Kidney epithelial cell (primary cell): Measurements from ENCODE around the gene GAS6. TPM values are rescaled to one million over a fixed set of nuclear protein-coding genes. Genes with fewer than 3 reads are reported as not detected.

Experiments used
- DNase-seq: peaks from one replicate; pipeline ENCODE4 v3.0.0-alpha.2; 2010; ENCODE audit warnings: low read depth
- H3K27me3 ChIP-seq: 2 replicates; pipeline ENCODE4 v1.6.0; 2011; ENCODE audit warnings: low read length; ENCODE audit not compliant: control insufficient read depth, insufficient read depth
- H3K36me3 ChIP-seq: 2 replicates; pipeline ENCODE4 v1.5.1; 2011; ENCODE audit warnings: low read length; ENCODE audit not compliant: control insufficient read depth, insufficient read depth
- H3K4me3 ChIP-seq: 2 replicates; pipeline ENCODE4 v1.5.1; 2011; ENCODE audit warnings: low read depth, mild to moderate bottlenecking, control low read depth, low read length
- CTCF ChIP-seq: IDR thresholded peaks from 2 replicates; pipeline ENCODE4 v1.5.1; 2011; ENCODE audit warnings: mild to moderate bottlenecking, moderate library complexity, low read length, control low read depth, inconsistent platforms; ENCODE audit not compliant: insufficient read depth, poor library complexity, severe bottlenecking
- total RNA-seq: library from RNA; depleted of rRNA; stranded (reverse); fragments of >200 nt; gene quantifications from 2 replicates; pipeline ENCODE4 v1.2.3, GENCODE V29; 2015

The GAS6 gene
- total RNA-seq, 1 donor from 2014 or later = 99.6 TPM

- Histone ChIP-seq H3K27me3 (no peaks in the 10 kb centered on the region), H3K4me3 (no peak overlapping the region), H3K36me3 (no peaks in the 10 kb centered on the region)
- no peak for DNase-seq
- no peak for TF ChIP-seq CTCF
These were observed 37.4 kb upstream of the GAS6 start for GRCh38 chr13:113901231-113901630.

- H3K27me3 ChIP-seq = no peaks in the 10 kb centered on the region
- no peak for TF ChIP-seq CTCF
- no peaks in the 10 kb centered on the region for H3K36me3 ChIP-seq
- no peak for DNase-seq
- H3K4me3 ChIP-seq = no peak overlapping the region
These were observed 36.8 kb upstream of the GAS6 start for GRCh38 chr13:113900646-113901045.

- Histone ChIP-seq H3K36me3 (no peaks in the 10 kb centered on the region), H3K27me3 (no peaks in the 10 kb centered on the region), H3K4me3 (no peak overlapping the region)
- DNase-seq = no peak
- TF ChIP-seq CTCF = no peak
These were observed 34.5 kb upstream of the GAS6 start for GRCh38 chr13:113898391-113898790.

DNA sequence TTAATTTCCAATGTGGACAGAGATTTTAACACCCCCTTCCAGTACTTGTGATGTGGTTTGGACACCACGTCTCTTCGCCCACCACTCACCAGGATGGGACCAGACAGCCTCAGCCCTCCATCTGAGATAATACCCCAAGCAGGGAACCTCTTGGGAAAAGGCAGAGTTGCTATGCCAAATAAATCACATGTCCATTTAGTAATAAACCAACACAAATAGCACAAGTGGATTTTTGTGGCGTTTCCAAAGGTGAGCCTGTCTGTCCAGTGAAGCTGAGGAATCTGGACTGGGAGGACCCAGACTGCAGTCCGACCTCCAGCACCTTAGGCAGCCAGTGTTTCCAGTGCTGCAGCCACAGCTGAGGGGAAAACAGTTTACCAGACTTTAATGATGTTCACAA is 34.1 kb upstream of the GAS6 start:
- DNase-seq = no peak
- TF ChIP-seq CTCF = no peak
- H3K4me3 ChIP-seq = no peak overlapping the region
- H3K36me3 ChIP-seq = no peaks in the 10 kb centered on the region
- no peaks in the 10 kb centered on the region for H3K27me3 ChIP-seq

- Histone ChIP-seq H3K4me3 (no peak overlapping the region), H3K36me3 (no peaks in the 10 kb centered on the region), H3K27me3 (no peaks in the 10 kb centered on the region)
- peak; percentile 97 for DNase-seq
- no peak for TF ChIP-seq CTCF
These were observed 33.3 kb upstream of the GAS6 start for GRCh38 chr13:113897161-113897560.

GRCh38 chr13:113895436-113895835 is 31.6 kb upstream of the GAS6 start:
- Histone ChIP-seq H3K36me3 (no peaks in the 10 kb centered on the region), H3K27me3 (no peaks in the 10 kb centered on the region), H3K4me3 (no peak overlapping the region)
- TF ChIP-seq CTCF = no peak
- no peak for DNase-seq
